Measurements from ENCODE around the gene CDH8. TPM values are rescaled to one million over a fixed set of nuclear protein-coding genes. Genes with fewer than 3 reads are reported as not detected.

The CDH8 gene
- total RNA-seq, 1 donor: not detected

- TF ChIP-seq CTCF (IDR thresholded peaks at IDR 0.05; ENCODE audit: insufficient read depth, low read depth, low read length): no peak
- H3K4me3 ChIP-seq (ENCODE audit: low read depth, low read length): no peak overlapping the region
- DNase-seq (ENCODE audit: low read depth): no peak
These were observed 16.4 kb downstream of the CDH8 start for GRCh38 chr16:62019851-62020250.

- H3K4me3 ChIP-seq (ENCODE audit: low read depth, low read length): no peak overlapping the region
- no peak for TF ChIP-seq CTCF (IDR thresholded peaks at IDR 0.05; ENCODE audit: insufficient read depth, low read depth, low read length)
- DNase-seq (ENCODE audit: low read depth): no peak
These were observed 17.8 kb downstream of the CDH8 start for GRCh38 chr16:62018301-62019060.

GRCh38 chr16:62014319-62014923, 21.8 kb downstream of the CDH8 start:
- no peak for TF ChIP-seq CTCF (IDR thresholded peaks at IDR 0.05; ENCODE audit: insufficient read depth, low read depth, low read length)
- no peak for DNase-seq (ENCODE audit: low read depth)
- no peak overlapping the region for H3K4me3 ChIP-seq (ENCODE audit: low read depth, low read length)

- TF ChIP-seq CTCF (IDR thresholded peaks at IDR 0.05; ENCODE audit: insufficient read depth, low read depth, low read length): no peak
- no peak overlapping the region for H3K4me3 ChIP-seq (ENCODE audit: low read depth, low read length)
- no peak for DNase-seq (ENCODE audit: low read depth)
These were observed 26.1 kb downstream of the CDH8 start for GRCh38 chr16:62010186-62010585.

GRCh38 chr16:61998460-61998859, 37.8 kb downstream of the CDH8 start:
- TF ChIP-seq CTCF (IDR thresholded peaks at IDR 0.05; ENCODE audit: insufficient read depth, low read depth, low read length): no peak
- no peak for DNase-seq (ENCODE audit: low read depth)
- H3K4me3 ChIP-seq (ENCODE audit: low read depth, low read length): no peak overlapping the region

- no peak overlapping the region for H3K4me3 ChIP-seq (ENCODE audit: low read depth, low read length)
- no peak for TF ChIP-seq CTCF (IDR thresholded peaks at IDR 0.05; ENCODE audit: insufficient read depth, low read depth, low read length)
- DNase-seq (ENCODE audit: low read depth): no peak
These were observed 43.1 kb downstream of the CDH8 start for GRCh38 chr16:61993108-61993507.

All from fibroblast of villous mesenchyme (primary cell).